HepG2 (cell line): ENCODE results near the gene CCDC57. TPM values are rescaled to one million over a fixed set of nuclear protein-coding genes. Genes with fewer than 3 reads are reported as not detected.

ENCODE experiments used
- ARID2 ChIP-seq: sonication (generic); formaldehyde crosslinking; IDR thresholded peaks from 2 replicates; pipeline ENCODE4 v1.8.1; 2022; ENCODE audit warnings: mild to moderate bottlenecking, missing genetic modification reagents, borderline replicate concordance
- ATF3 ChIP-seq: sonication (generic); formaldehyde crosslinking; IDR thresholded peaks from 2 replicates; pipeline ENCODE4 v1.4.0; 2020; ENCODE audit warnings: missing genetic modification reagents
- ATF7 ChIP-seq, 2 experiments: fragments of 450-650 bp in 1 of 2; sonication (generic) in 1 of 2; formaldehyde crosslinking in 1 of 2; IDR thresholded peaks; 2 replicates each; pipeline versions ENCODE4 v1.4.0 to v1.6.1; 2016 to 2020; ENCODE audit warnings: antibody characterized with exemption in 1 of 2, mild to moderate bottlenecking in 1 of 2, missing genetic modification reagents in 1 of 2
- CENPBD1 ChIP-seq: sonication (generic); formaldehyde crosslinking; IDR thresholded peaks from 2 replicates; pipeline ENCODE4 v1.8.0; 2022; ENCODE audit warnings: missing genetic modification reagents, low read depth, mild to moderate bottlenecking, borderline replicate concordance
- EED ChIP-seq: sonication (generic); formaldehyde crosslinking; IDR thresholded peaks from 2 replicates; pipeline ENCODE4 v1.5.0; 2020; ENCODE audit warnings: mild to moderate bottlenecking, missing genetic modification reagents
- HDAC2 ChIP-seq: sonication (generic); formaldehyde crosslinking; IDR thresholded peaks from 2 replicates; pipeline ENCODE4 v1.4.0; 2020; ENCODE audit warnings: missing genetic modification reagents
- HNF4G ChIP-seq, 2 experiments: sonication (generic) in 1 of 2; formaldehyde crosslinking in 1 of 2; IDR thresholded peaks; 2 replicates each; pipeline versions ENCODE4 v1.4.0 to v1.6.1; 2011 to 2020; ENCODE audit warnings: borderline replicate concordance in 2 of 2, low read depth in 2 of 2, mild to moderate bottlenecking in 2 of 2, low read length in 1 of 2, missing genetic modification reagents in 1 of 2, moderate library complexity in 1 of 2
- JUNB ChIP-seq: sonication (generic); formaldehyde crosslinking; IDR thresholded peaks from 2 replicates; pipeline ENCODE4 v1.8.0; 2022; ENCODE audit warnings: missing genetic modification reagents, mild to moderate bottlenecking, borderline replicate concordance
- KDM3A ChIP-seq: IDR thresholded peaks from 2 replicates; pipeline ENCODE4 v1.6.1; 2018; ENCODE audit warnings: low read depth, missing compliant biosample characterization
- MATR3 ChIP-seq: sonication (generic); formaldehyde crosslinking; IDR thresholded peaks from 2 replicates; pipeline ENCODE4 v1.4.0; 2020; ENCODE audit warnings: missing genetic modification reagents
- NFE2L1 ChIP-seq: sonication (generic); formaldehyde crosslinking; IDR thresholded peaks from 2 replicates; pipeline ENCODE4 v1.4.0; 2020; ENCODE audit warnings: missing genetic modification reagents, mild to moderate bottlenecking, borderline replicate concordance
- SP1 ChIP-seq, 2 experiments: fragments of 450-650 bp in 1 of 2; sonication (generic) in 1 of 2; formaldehyde crosslinking in 1 of 2; IDR thresholded peaks; 2 replicates each; pipeline versions ENCODE4 v1.4.0 to v1.6.1; 2016 to 2020; ENCODE audit warnings: missing genetic modification reagents in 1 of 2
- TAF1 ChIP-seq: sonication (generic); formaldehyde crosslinking; IDR thresholded peaks from 2 replicates; pipeline ENCODE4 v1.4.0; 2020; ENCODE audit warnings: missing genetic modification reagents
- TFDP1 ChIP-seq: IDR thresholded peaks from 2 replicates; pipeline ENCODE4 v1.6.1; 2016; ENCODE audit warnings: missing compliant biosample characterization, missing genetic modification reagents, borderline replicate concordance
- U2AF1 ChIP-seq: fragments of 200-400 bp; formaldehyde crosslinking; optimal IDR thresholded peaks from 2 replicates; pipeline ENCODE3; 2017; ENCODE audit warnings: mild to moderate bottlenecking, low read depth, low read length
- ZC3H13 ChIP-seq: sonication (generic); formaldehyde crosslinking; IDR thresholded peaks from 2 replicates; pipeline ENCODE4 v1.8.1; 2023; ENCODE audit warnings: mild to moderate bottlenecking, missing genetic modification reagents, moderate library complexity
- ZNF18 ChIP-seq: sonication (generic); formaldehyde crosslinking; IDR thresholded peaks from 2 replicates; pipeline ENCODE4 v1.8.0; 2022; ENCODE audit warnings: mild to moderate bottlenecking, missing genetic modification reagents; ENCODE audit not compliant: insufficient replicate concordance
- ZNF362 ChIP-seq: sonication (generic); formaldehyde crosslinking; IDR thresholded peaks from 2 replicates; pipeline ENCODE4 v1.4.0; 2020; ENCODE audit warnings: missing genetic modification reagents, mild to moderate bottlenecking, borderline replicate concordance
- ZNF431 ChIP-seq: sonication (generic); formaldehyde crosslinking; IDR thresholded peaks from 2 replicates; pipeline ENCODE4 v1.9.0; 2022; ENCODE audit warnings: missing genetic modification reagents, low read depth, mild to moderate bottlenecking, borderline replicate concordance
- ZNF567 ChIP-seq: sonication (generic); formaldehyde crosslinking; IDR thresholded peaks from 2 replicates; pipeline ENCODE4 v1.8.1; 2023; ENCODE audit warnings: mild to moderate bottlenecking, missing genetic modification reagents, borderline replicate concordance
- ZNF878 ChIP-seq: sonication (generic); formaldehyde crosslinking; IDR thresholded peaks from 2 replicates; pipeline ENCODE4 v1.8.1; 2023; ENCODE audit warnings: mild to moderate bottlenecking, missing genetic modification reagents, moderate library complexity
- ZZZ3 ChIP-seq: sonication (generic); formaldehyde crosslinking; IDR thresholded peaks from 2 replicates; pipeline ENCODE4 v1.4.0; 2020; ENCODE audit warnings: missing genetic modification reagents, mild to moderate bottlenecking, borderline replicate concordance
- polyA plus RNA-seq, 8 experiments: library from polyadenylated mRNA; depleted of rRNA in 3 of 8; stranded (reverse) in 7 of 8; unstranded in 1 of 8; fragments of >200 nt; fragmentation: Illumina TruSeq in 4 of 8; extraction: Trizol in 4 of 8; gene quantifications; 2 replicates each; pipeline versions ENCODE4 v1.2.1 to v1.2.3, GENCODE V29; 2011 to 2016; ENCODE audit warnings: low read depth in 4 of 8, missing spikeins in 1 of 8, mixed read lengths in 1 of 8; ENCODE audit not compliant: insufficient read depth in 1 of 8
- total RNA-seq, 5 experiments: library from RNA; depleted of rRNA; stranded (reverse); fragments of >200 nt; fragmentation: Illumina TruSeq; extraction: Trizol; gene quantifications; 2 replicates each; pipeline ENCODE4 v1.2.3, GENCODE V29; 2016; ENCODE audit warnings: low read depth in 1 of 5
- TF ChIP-seq, protein P1 (sequence below): sonication (generic); formaldehyde crosslinking; IDR thresholded peaks from 2 replicates; pipeline ENCODE4 v1.8.1; 2023; ENCODE audit warnings: mild to moderate bottlenecking, missing genetic modification reagents, borderline replicate concordance

CCDC57 gene
- total and polyA plus RNA-seq, 2 of the 13 experiments (the other 11 are each of a cell fraction or from before 2014, with no cell fraction given): 59.3 to 59.9 TPM

DNA sequence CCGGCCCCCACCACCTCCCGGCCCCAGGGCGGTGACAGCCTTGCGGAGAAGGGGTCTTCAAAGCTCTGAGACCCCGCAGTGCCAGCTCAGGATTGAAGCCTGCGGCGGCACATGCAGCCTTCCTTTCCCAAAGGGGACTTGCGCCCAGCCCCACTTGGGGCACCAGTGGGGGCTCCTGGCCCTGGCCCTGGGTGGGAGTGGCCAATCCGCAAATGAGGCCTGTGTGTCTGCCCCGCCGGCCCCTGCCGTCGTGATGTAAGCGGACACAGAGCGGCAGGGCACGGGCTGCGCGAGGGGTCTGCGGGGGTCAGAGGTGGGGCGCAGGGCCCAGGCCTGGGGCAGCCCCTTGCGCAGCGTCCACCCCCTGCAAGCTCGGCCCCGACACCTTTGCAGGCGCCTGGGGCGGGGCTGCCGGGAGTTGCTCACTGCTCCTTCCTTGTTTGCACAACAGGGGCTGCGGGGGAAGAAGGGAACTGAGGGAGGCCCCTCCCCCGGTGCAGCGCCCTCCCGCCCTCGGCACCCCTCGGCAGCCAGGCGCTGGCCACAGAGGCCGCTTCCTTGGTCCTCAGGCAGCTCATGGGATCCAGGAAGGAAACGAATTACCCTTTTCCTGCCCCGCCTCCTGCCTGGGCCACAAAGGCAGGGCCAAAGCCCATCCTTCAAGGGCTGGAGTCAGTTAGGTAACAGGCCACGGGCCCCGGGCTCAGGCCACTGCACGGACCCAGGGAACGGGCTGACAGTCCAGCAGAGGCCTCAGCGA lies 19.1 kb upstream of the CCDC57 start (continued):
- no peak; the same call in 1 of the 2 replicates for TF ChIP-seq HNF4G (IDR thresholded peaks at IDR 0.05; ENCODE audit: borderline replicate concordance, low read depth, low read length)
- TF ChIP-seq HNF4G (CRISPR knock-in tag; IDR thresholded peaks at IDR 0.05; ENCODE audit: borderline replicate concordance, low read depth): peak; percentile 64; the same call in 1 of the 2 replicates
- no peak for TF ChIP-seq ARID2 (CRISPR knock-in tag)
- TF ChIP-seq TFDP1: peak; percentile 70
- no peak for TF ChIP-seq SP1 (IDR thresholded peaks at IDR 0.05)
- TF ChIP-seq SP1 (CRISPR knock-in tag; IDR thresholded peaks at IDR 0.05): peak; percentile 39; the same call in 1 of the 2 replicates
- no peak; the same call in 1 of the 2 replicates for TF ChIP-seq ATF3 (CRISPR knock-in tag)
- no peak; the same call in 1 of the 2 replicates for TF ChIP-seq CENPBD1 (CRISPR knock-in tag)
- TF ChIP-seq ZZZ3: no peak
- peak; percentile 90 for TF ChIP-seq KDM3A
- no peak for TF ChIP-seq MATR3
- no peak for TF ChIP-seq JUNB (CRISPR knock-in tag)
- peak; percentile 94 for TF ChIP-seq HDAC2 (CRISPR knock-in tag)
- TF ChIP-seq EED (CRISPR knock-in tag): no peak; the same call in 1 of the 2 replicates
- TF ChIP-seq, protein P1, sequence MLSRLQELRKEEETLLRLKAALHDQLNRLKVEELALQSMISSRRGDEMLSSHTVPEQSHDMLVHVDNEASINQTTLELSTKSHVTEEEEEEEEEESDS (CRISPR knock-in tag): no peak; the same call in 1 of the 2 replicates
- TF ChIP-seq ZNF431 (CRISPR knock-in tag): peak; percentile 70; the same call in 1 of the 2 replicates
- TF ChIP-seq TAF1 (CRISPR knock-in tag): no peak
- no peak for TF ChIP-seq ZNF878 (CRISPR knock-in tag)
- TF ChIP-seq NFE2L1 (CRISPR knock-in tag): 0 out of 2 replicates have a peak, but pooled peaks have one; percentile 43
- peak; percentile 83; the same call in 1 of the 2 replicates for TF ChIP-seq ZC3H13 (CRISPR knock-in tag)
- peak; percentile 72 for TF ChIP-seq ZNF567
- TF ChIP-seq ZNF362 (CRISPR knock-in tag): peak; percentile 60; the same call in 1 of the 2 replicates
- TF ChIP-seq U2AF1: no peak
- no peak for TF ChIP-seq ATF7 (IDR thresholded peaks at IDR 0.05)
- no peak for TF ChIP-seq ATF7 (CRISPR knock-in tag; IDR thresholded peaks at IDR 0.05)
- TF ChIP-seq ZNF18 (CRISPR knock-in tag): peak; percentile 86
